Measurements from ENCODE around the gene RBMS3. TPM values are rescaled to one million over a fixed set of nuclear protein-coding genes. Genes with fewer than 3 reads are reported as not detected.
A peak's percentile ranks its signal among the peaks of the same experiment; 100 is the strongest.

Gene RBMS3
- total RNA-seq, 1 donor from 2014 or later = 0.47 TPM

- Histone ChIP-seq H3K4me3 (no peak overlapping the region), H3K36me3 (no peaks in the 10 kb centered on the region), H3K4me1 (no peaks in the 10 kb centered on the region), H2AFZ (replicated peaks) (no peak overlapping the region), H3K4me2 (no peak overlapping the region), H3K79me2 (ENCODE audit: low read depth) (no peaks in the 10 kb centered on the region), H4K20me1 (ENCODE audit: low read depth) (no peaks in the 10 kb centered on the region), H3K27me3 (no peaks in the 10 kb centered on the region), H3K9me3 (ENCODE audit: low read depth) (no peaks in the 10 kb centered on the region), H3F3A (ENCODE audit: low read depth) (no peaks in the 10 kb centered on the region), H3K9ac (no peak overlapping the region), H3K27ac (no peak overlapping the region)
- no peak for DNase-seq (ENCODE audit: low spot score)
- H3K4me3 Mint-ChIP-seq = no peak overlapping the region
- H3K27ac Mint-ChIP-seq = no peak overlapping the region
- H3K27me3 Mint-ChIP-seq (ENCODE audit: insufficient read depth, low read depth) = no peaks in the 10 kb centered on the region
- peaks cover 8% of the 10 kb centered on the region for H3K4me1 Mint-ChIP-seq
- TF ChIP-seq EZH2phosphoT487 (IDR thresholded peaks at IDR 0.05) (no peak), EZH2 (IDR thresholded peaks at IDR 0.05) (no peak), CTCF (IDR thresholded peaks at IDR 0.05) (no peak)
- no peaks in the 10 kb centered on the region for H3K36me3 Mint-ChIP-seq
- no peaks in the 10 kb centered on the region for H3K9me3 Mint-ChIP-seq
These were observed 31.5 kb downstream of the RBMS3 start for GRCh38 chr3:29312395-29312794.

- no peak overlapping the region for H3K4me2 ChIP-seq
- no peak overlapping the region for H3K27ac ChIP-seq
- no peak for TF ChIP-seq CTCF (IDR thresholded peaks at IDR 0.05)
- no peak for TF ChIP-seq EZH2phosphoT487 (IDR thresholded peaks at IDR 0.05)
- TF ChIP-seq EZH2 (IDR thresholded peaks at IDR 0.05) = no peak
- peaks cover 8% of the 10 kb centered on the region for H3K4me1 Mint-ChIP-seq
- no peaks in the 10 kb centered on the region for H3K9me3 Mint-ChIP-seq
- H3K27me3 ChIP-seq = no peaks in the 10 kb centered on the region
- peak overlapping the region; percentile 47 for H3K27ac Mint-ChIP-seq
- H3K9ac ChIP-seq = no peak overlapping the region
- no peaks in the 10 kb centered on the region for H3F3A ChIP-seq (ENCODE audit: low read depth)
- no peak overlapping the region for H3K4me3 ChIP-seq
- no peaks in the 10 kb centered on the region for H4K20me1 ChIP-seq (ENCODE audit: low read depth)
- no peaks in the 10 kb centered on the region for H3K27me3 Mint-ChIP-seq (ENCODE audit: insufficient read depth, low read depth)
- H3K9me3 ChIP-seq (ENCODE audit: low read depth) = no peaks in the 10 kb centered on the region
- H3K79me2 ChIP-seq (ENCODE audit: low read depth) = no peaks in the 10 kb centered on the region
- H3K36me3 ChIP-seq = no peaks in the 10 kb centered on the region
- H3K36me3 Mint-ChIP-seq = no peaks in the 10 kb centered on the region
- H2AFZ ChIP-seq (replicated peaks) = no peak overlapping the region
- DNase-seq (ENCODE audit: low spot score) = no peak
- no peaks in the 10 kb centered on the region for H3K4me1 ChIP-seq
- no peak overlapping the region for H3K4me3 Mint-ChIP-seq
These were observed 32.1 kb downstream of the RBMS3 start for GRCh38 chr3:29312960-29313452.

GRCh38 chr3:29313981-29314726 lies 33.3 kb downstream of the RBMS3 start:
- H3K4me3 ChIP-seq = no peak overlapping the region
- no peaks in the 10 kb centered on the region for H3K9me3 Mint-ChIP-seq
- H3K36me3 Mint-ChIP-seq = no peaks in the 10 kb centered on the region
- TF ChIP-seq EZH2phosphoT487 (IDR thresholded peaks at IDR 0.05) (no peak), CTCF (IDR thresholded peaks at IDR 0.05) (no peak), EZH2 (IDR thresholded peaks at IDR 0.05) (no peak)
- no peaks in the 10 kb centered on the region for H3K27me3 ChIP-seq
- H3F3A ChIP-seq (ENCODE audit: low read depth) = no peaks in the 10 kb centered on the region
- H2AFZ ChIP-seq (replicated peaks) = no peak overlapping the region
- no peak overlapping the region for H3K27ac ChIP-seq
- no peak overlapping the region for H3K4me2 ChIP-seq
- no peaks in the 10 kb centered on the region for H3K79me2 ChIP-seq (ENCODE audit: low read depth)
- no peaks in the 10 kb centered on the region for H3K36me3 ChIP-seq
- DNase-seq (ENCODE audit: low spot score) = no peak
- no peak overlapping the region for H3K4me3 Mint-ChIP-seq
- H3K4me1 ChIP-seq = no peaks in the 10 kb centered on the region
- H3K9ac ChIP-seq = no peak overlapping the region
- no peaks in the 10 kb centered on the region for H3K27me3 Mint-ChIP-seq (ENCODE audit: insufficient read depth, low read depth)
- H4K20me1 ChIP-seq (ENCODE audit: low read depth) = no peaks in the 10 kb centered on the region
- H3K27ac Mint-ChIP-seq = no peak overlapping the region
- H3K4me1 Mint-ChIP-seq = peaks cover 8% of the 10 kb centered on the region
- H3K9me3 ChIP-seq (ENCODE audit: low read depth) = no peaks in the 10 kb centered on the region
